Activated CD8-positive, alpha-beta T cell treated with anti-CD3 and anti-CD28 coated beads for 36 hours (primary cell): ENCODE results near the gene C1QTNF7. TPM values are rescaled to one million over a fixed set of nuclear protein-coding genes. Genes with fewer than 3 reads are reported as not detected.

Experiments used
- ATAC-seq: fragments of 200-7000 bp; cut with Tn5 transposase; one replicate; pipeline ENCODE4 v1.10.0; 2021; ENCODE audit warnings: mild to moderate bottlenecking, moderate library complexity
- CTCF ChIA-PET: fragments of 350-600 bp; sonication (Branson Sonifier 250); formaldehyde crosslinking; loops from one replicate; lab custom pipeline; 2021; ENCODE audit warnings: antibody characterized with exemption; lab: Charles Lee
- POLR2A ChIA-PET: fragments of 350-600 bp; sonication (Branson Sonifier 250); formaldehyde crosslinking; loops from one replicate; lab custom pipeline; 2021; ENCODE audit warnings: antibody characterized with exemption; lab: Charles Lee
- DNase-seq: peaks from one replicate; pipeline ENCODE4 v3.0.0-alpha.2; 2020
- H3K27ac Mint-ChIP-seq: one replicate; pipeline ENCODE4 v1.8.0; 2021; ENCODE audit warnings: mild to moderate bottlenecking, mixed read lengths
- H3K27me3 Mint-ChIP-seq: one replicate; pipeline ENCODE4 v1.8.0; 2021; ENCODE audit warnings: mixed read lengths
- H3K36me3 Mint-ChIP-seq: one replicate; pipeline ENCODE4 v1.8.0; 2021; ENCODE audit warnings: low read depth, mixed read lengths
- H3K4me1 Mint-ChIP-seq: one replicate; pipeline ENCODE4 v1.8.0; 2021; ENCODE audit warnings: low read depth, mixed read lengths
- H3K4me3 Mint-ChIP-seq: one replicate; pipeline ENCODE4 v1.8.0; 2021; ENCODE audit warnings: mild to moderate bottlenecking, moderate library complexity, mixed read lengths
- H3K9me3 Mint-ChIP-seq: one replicate; pipeline ENCODE4 v1.8.0; 2021; ENCODE audit warnings: mixed read lengths
- CTCF ChIP-seq: fragments of 200-600 bp; IDR thresholded peaks from one replicate; pipeline ENCODE4 v1.8.0; 2022; ENCODE audit warnings: antibody characterized with exemption, mild to moderate bottlenecking
- intact Hi-C: fragments of 100-400 bp; cut with micrococcal nuclease; formaldehyde crosslinking; loops from one replicate; pipeline ENCODE4 v1.10.0; 2022
- total RNA-seq, 2 experiments: library from RNA; stranded (reverse); gene quantifications; one replicate each; pipeline ENCODE4 v1.2.3, GENCODE V29; 2021

C1QTNF7 gene
- total RNA-seq, 2 experiments from 2014 or later: not detected

GRCh38 chr4:15457406-15458201 lies 29.8 kb downstream of the C1QTNF7 start:
- TF ChIP-seq CTCF: peak; percentile 79
- Mint-ChIP-seq H3K36me3 (no peaks in the 10 kb centered on the region), H3K27ac (no peak overlapping the region), H3K9me3 (no peaks in the 10 kb centered on the region), H3K4me1 (peaks cover 2% of the 10 kb centered on the region), H3K27me3 (no peaks in the 10 kb centered on the region), H3K4me3 (no peak overlapping the region)
- ChIA-PET POLR2A (no interaction called here), CTCF (interaction anchor here (0.6 to 7.0 kb wide), 60 partner anchors 9 to 1804 kb away, joined by 3 to 124 read pairs (median 4); partner anchors contain the start of genes C1QTNF7 and CC2D2A)
- ATAC-seq (peak; percentile 65), DNase-seq (no peak)
- intact Hi-C loops: loop anchor here (2.0 kb wide), 2 partner anchors 57 to 227 kb away; no protein-coding TSS in a partner anchor

- no peak for ATAC-seq
- H3K36me3 Mint-ChIP-seq: no peaks in the 10 kb centered on the region
- intact Hi-C loops: no loop called here
- DNase-seq: no peak
- no peak overlapping the region for H3K4me3 Mint-ChIP-seq
- ChIA-PET POLR2A (no interaction called here), CTCF (interaction anchor here (0.7 to 7.0 kb wide), 14 partner anchors 12 to 268 kb away, joined by 3 to 124 read pairs (median 8); partner anchors contain the start of gene CC2D2A)
- no peaks in the 10 kb centered on the region for H3K27me3 Mint-ChIP-seq
- TF ChIP-seq CTCF: no peak
- H3K27ac Mint-ChIP-seq: no peak overlapping the region
- peaks cover 2% of the 10 kb centered on the region for H3K4me1 Mint-ChIP-seq
- H3K9me3 Mint-ChIP-seq: no peaks in the 10 kb centered on the region
Observed at GRCh38 chr4:15458616-15459015, 30.8 kb downstream of the C1QTNF7 start.

GRCh38 chr4:15459706-15460105 lies 31.9 kb downstream of the C1QTNF7 start:
- no peak for DNase-seq
- H3K27me3 Mint-ChIP-seq: no peaks in the 10 kb centered on the region
- POLR2A ChIA-PET: no interaction called here
- no peak overlapping the region for H3K27ac Mint-ChIP-seq
- no peak overlapping the region for H3K4me3 Mint-ChIP-seq
- no peak for TF ChIP-seq CTCF
- no peaks in the 10 kb centered on the region for H3K36me3 Mint-ChIP-seq
- no peaks in the 10 kb centered on the region for H3K9me3 Mint-ChIP-seq
- ATAC-seq: no peak
- H3K4me1 Mint-ChIP-seq: peaks cover 2% of the 10 kb centered on the region
- CTCF ChIA-PET: interaction anchor here (0.6 to 7.0 kb wide), 4 partner anchors 11 to 227 kb away, joined by 3 to 124 read pairs (median 5); no protein-coding TSS in a partner anchor
- intact Hi-C loops: no loop called here

- H3K9me3 Mint-ChIP-seq: no peaks in the 10 kb centered on the region
- POLR2A ChIA-PET: no interaction called here
- no peak for ATAC-seq
Observed at GRCh38 chr4:15466596-15466995, 38.8 kb downstream of the C1QTNF7 start.

More at GRCh38 chr4:15466596-15466995, 38.8 kb downstream of the C1QTNF7 start:
- no peak overlapping the region for H3K27ac Mint-ChIP-seq
- intact Hi-C loops: no loop called here
- CTCF ChIA-PET: interaction anchor here (1.1 to 1.2 kb wide), 2 partner anchors 9 kb away, joined by 4 to 5 read pairs; no protein-coding TSS in a partner anchor
- no peak for TF ChIP-seq CTCF
- DNase-seq: no peak
- H3K4me3 Mint-ChIP-seq: no peak overlapping the region
- H3K36me3 Mint-ChIP-seq: no peaks in the 10 kb centered on the region
- no peaks in the 10 kb centered on the region for H3K27me3 Mint-ChIP-seq
- peaks cover 11% of the 10 kb centered on the region for H3K4me1 Mint-ChIP-seq
